ENCODE measurements around the gene ADGRG4.

The ADGRG4 gene

DNA sequence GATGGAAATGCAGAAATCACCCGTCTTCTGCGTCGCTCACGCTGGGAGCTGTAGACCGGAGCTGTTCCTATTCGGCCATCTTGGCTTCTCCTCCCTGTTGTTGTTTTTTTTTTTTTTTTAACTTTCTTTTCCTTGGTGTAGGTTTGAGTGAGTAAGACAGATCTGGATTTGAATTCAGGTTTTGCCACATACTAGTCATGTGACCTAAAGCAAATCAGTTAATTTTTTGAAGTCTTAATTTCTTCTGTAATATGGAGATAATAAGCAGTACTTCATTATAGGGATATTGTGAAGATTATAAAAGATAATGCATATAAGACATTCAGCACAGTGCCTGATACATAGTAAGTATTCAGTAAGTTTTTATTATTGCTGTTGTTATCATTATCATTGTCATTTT lies 145.4 kb downstream of the ADGRG4 start:
- H3K4me3 ChIP-seq (ENCODE audit: low read length): no peak overlapping the region
- TF ChIP-seq, protein P1, sequence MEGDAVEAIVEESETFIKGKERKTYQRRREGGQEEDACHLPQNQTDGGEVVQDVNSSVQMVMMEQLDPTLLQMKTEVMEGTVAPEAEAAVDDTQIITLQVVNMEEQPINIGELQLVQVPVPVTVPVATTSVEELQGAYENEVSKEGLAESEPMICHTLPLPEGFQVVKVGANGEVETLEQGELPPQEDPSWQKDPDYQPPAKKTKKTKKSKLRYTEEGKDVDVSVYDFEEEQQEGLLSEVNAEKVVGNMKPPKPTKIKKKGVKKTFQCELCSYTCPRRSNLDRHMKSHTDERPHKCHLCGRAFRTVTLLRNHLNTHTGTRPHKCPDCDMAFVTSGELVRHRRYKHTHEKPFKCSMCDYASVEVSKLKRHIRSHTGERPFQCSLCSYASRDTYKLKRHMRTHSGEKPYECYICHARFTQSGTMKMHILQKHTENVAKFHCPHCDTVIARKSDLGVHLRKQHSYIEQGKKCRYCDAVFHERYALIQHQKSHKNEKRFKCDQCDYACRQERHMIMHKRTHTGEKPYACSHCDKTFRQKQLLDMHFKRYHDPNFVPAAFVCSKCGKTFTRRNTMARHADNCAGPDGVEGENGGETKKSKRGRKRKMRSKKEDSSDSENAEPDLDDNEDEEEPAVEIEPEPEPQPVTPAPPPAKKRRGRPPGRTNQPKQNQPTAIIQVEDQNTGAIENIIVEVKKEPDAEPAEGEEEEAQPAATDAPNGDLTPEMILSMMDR (conservative IDR thresholded peaks at IDR 0.05; ENCODE audit: low read depth, low read length): no peak
- DNase-seq (ENCODE audit: low read depth): no peak

DNA sequence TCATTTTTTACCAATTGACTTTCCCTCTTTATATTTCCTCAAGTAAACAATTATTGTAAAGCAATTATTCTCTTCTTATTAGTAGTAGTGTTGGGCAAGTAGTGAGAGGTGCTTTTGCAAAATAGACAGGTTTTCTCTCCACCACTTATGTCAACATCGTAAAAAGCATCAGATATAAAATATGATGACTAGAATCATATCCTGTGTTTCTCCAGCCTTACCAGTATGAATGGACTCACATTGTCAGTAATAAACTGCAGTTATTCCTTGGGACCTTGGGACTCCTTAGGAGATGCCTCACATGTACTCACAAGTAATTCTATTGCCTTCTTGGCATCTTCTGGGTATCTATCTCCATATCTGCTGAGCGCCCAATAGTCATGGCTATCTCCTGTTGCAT lies 146.5 kb downstream of the ADGRG4 start:
- TF ChIP-seq, protein P1 (conservative IDR thresholded peaks at IDR 0.05; ENCODE audit: low read depth, low read length): no peak
- no peak for DNase-seq (ENCODE audit: low read depth)
- H3K4me3 ChIP-seq (ENCODE audit: low read length): no peak overlapping the region

DNA sequence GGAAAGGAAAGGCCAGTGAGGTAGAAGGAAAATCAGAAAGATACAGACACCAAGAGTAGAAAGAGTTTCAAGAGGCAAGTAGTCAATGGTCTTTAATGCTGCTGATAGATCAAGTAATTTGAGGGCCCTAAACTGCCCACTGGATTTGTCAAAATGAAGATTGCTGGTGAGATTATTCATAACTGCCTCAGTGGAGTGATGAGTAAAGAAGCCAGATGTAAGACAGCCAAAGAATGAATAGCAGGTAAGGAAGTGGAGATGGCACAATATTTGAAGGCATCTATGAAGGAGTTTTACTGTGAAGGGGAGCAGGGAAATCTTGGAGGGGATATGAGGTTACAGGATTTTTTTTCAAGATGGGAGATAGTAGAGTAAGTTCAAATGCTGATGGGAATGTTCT lies 147.2 kb downstream of the ADGRG4 start:
- TF ChIP-seq, protein P1 (conservative IDR thresholded peaks at IDR 0.05; ENCODE audit: low read depth, low read length): no peak
- H3K4me3 ChIP-seq (ENCODE audit: low read length): no peak overlapping the region
- no peak for DNase-seq (ENCODE audit: low read depth)

DNA sequence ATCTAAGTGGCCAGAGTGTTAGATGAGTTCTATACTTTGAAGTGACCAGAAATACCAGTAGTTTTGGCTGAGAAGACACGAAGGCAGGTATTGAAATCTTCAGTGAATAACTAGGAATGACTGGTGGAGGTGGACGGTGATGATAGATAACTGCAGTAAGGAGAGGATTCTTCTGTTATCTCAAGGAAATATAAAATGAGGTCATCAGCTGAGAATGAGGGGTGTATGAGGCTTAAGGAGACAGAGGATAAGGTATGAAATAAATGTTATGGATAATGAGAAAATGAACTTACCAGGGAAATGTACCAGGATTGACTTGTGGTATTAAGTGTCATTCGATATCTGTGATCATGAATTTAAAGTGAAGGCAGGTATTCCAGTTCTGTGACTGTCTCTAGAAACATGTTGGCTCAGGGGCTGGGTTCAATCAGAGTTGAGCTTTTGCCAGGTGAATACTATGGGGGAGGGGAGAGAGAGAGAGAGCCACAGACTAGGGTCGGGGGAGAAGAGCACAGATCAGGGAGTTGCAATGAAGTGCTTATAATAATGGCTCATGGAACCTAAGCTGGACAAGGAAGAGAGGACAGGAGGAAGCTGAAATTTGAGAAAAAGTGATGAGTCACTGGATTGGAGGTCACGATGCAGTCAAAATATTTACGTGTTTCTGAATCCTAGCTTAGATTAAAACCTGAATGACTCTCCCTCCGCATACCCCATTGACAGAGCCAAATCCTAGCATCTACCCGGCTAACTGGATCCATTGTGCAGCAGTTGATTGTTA lies 149.5 kb downstream of the ADGRG4 start:
- DNase-seq (ENCODE audit: low read depth): no peak
- no peak overlapping the region for H3K4me3 ChIP-seq (ENCODE audit: low read length)
- TF ChIP-seq, protein P1 (conservative IDR thresholded peaks at IDR 0.05; ENCODE audit: low read depth, low read length): no peak

DNA sequence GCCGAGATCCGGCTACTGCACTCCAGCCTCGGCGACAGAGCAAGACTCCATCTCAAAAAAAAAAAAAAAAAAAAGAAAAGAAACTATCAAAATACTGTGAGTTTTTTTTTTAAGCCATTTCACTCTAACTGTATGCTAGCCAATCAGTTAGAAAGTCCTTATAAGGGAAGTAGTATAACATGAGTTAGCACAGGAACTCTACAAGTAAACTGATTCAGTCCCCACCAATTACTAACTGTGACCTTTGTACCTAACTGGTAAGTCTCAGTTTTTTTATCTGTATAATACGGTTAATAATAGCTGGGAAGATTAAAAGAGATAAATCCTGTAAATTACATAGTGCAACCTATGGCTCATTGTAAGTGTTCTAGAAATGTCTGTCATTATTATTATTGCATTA lies 151.9 kb downstream of the ADGRG4 start:
- no peak overlapping the region for H3K4me3 ChIP-seq (ENCODE audit: low read length)
- DNase-seq (ENCODE audit: low read depth): no peak
- TF ChIP-seq, protein P1 (conservative IDR thresholded peaks at IDR 0.05; ENCODE audit: low read depth, low read length): no peak

DNA sequence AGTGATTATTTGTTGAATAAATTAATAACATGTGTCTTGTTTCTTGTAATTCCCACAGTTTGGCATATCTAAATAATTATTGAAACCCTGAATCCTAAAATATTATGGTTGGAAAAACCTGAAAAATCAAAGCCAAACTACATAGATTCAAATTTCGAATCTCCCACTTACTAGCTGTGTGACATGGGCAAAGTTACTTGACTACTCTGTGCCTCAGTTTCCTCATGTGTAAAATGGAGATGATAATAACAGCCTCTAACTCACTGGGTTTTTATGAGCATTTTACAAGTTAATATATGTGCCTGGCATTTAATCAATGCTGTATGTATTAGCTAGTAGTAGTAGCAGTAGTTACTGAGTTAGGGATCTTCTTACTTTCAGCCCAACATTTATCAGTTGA lies 152.4 kb downstream of the ADGRG4 start:
- no peak for DNase-seq (ENCODE audit: low read depth)
- TF ChIP-seq, protein P1 (conservative IDR thresholded peaks at IDR 0.05; ENCODE audit: low read depth, low read length): no peak
- H3K4me3 ChIP-seq (ENCODE audit: low read length): no peak overlapping the region

DNA sequence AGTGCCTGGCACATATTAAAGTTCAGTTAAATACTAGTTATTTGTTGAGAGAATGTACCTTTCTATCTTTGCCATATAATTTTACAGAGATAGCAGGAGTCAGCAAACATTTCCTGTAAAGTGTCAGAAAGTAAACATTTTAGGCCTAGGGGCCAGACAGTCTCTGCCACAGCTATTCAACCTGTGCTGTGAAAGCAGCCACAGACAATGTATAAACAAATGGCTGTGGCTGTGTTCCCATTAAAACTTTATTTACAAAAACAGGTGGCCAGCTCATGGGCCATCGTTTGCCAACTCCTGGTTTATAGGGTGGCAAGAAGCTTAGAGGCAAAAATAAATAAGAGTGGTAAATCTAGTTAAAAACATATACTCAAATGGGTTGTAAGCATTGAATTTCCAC lies 153.0 kb downstream of the ADGRG4 start:
- TF ChIP-seq, protein P1 (conservative IDR thresholded peaks at IDR 0.05; ENCODE audit: low read depth, low read length): no peak
- no peak for DNase-seq (ENCODE audit: low read depth)
- no peak overlapping the region for H3K4me3 ChIP-seq (ENCODE audit: low read length)

Data from retinal pigment epithelial cell (primary cell).